EH (cell line): Measurements from ENCODE around the gene SLC49A4.

Source experiments
- DNase-seq: peaks from one replicate; pipeline ENCODE4 v3.0.0-alpha.2; 2015; ENCODE audit warnings: low read depth

SLC49A4 gene

GRCh38 chr3:122930063-122930997, 135.5 kb downstream of the SLC49A4 start:
- DNase-seq = no peak
